B cell (primary cell): Measurements from ENCODE around the gene TENM4. TPM values are rescaled to one million over a fixed set of nuclear protein-coding genes. Genes with fewer than 3 reads are reported as not detected.

Experiments
- ATAC-seq: fragments of 200-7000 bp; cut with Tn5 transposase; one replicate; pipeline ENCODE4 v1.10.0; 2021; ENCODE audit warnings: low read depth, mild to moderate bottlenecking, moderate number of reproducible peaks, moderate library complexity
- CTCF ChIA-PET: fragments of 350-600 bp; sonication (Branson Sonifier 250); formaldehyde crosslinking; loops from one replicate; lab custom pipeline; 2021; ENCODE audit warnings: antibody characterized with exemption, inconsistent platforms; lab: Charles Lee
- POLR2A ChIA-PET: fragments of 350-600 bp; sonication (Branson Sonifier 250); formaldehyde crosslinking; loops from one replicate; lab custom pipeline; 2021; ENCODE audit warnings: antibody characterized with exemption; lab: Charles Lee
- DNase-seq: peaks from one replicate; pipeline ENCODE4 v3.0.0; 2013
- H2AFZ ChIP-seq: 2 replicates; pipeline ENCODE4 v1.6.1; 2012; ENCODE audit warnings: mild to moderate bottlenecking, low read depth, low read length; ENCODE audit not compliant: insufficient read depth, poor library complexity, severe bottlenecking
- H3K27ac ChIP-seq, 2 donors: 1 replicate in 1 of 2; 2 replicates in 1 of 2; pipeline ENCODE4 v1.5.1; 2012 to 2013; ENCODE audit warnings: low read length in 2 of 2, mild to moderate bottlenecking in 2 of 2, moderate library complexity in 1 of 2
- H3K27me3 ChIP-seq, 4 experiments: fragments of 200-600 bp in 1 of 4; sonication (generic) in 1 of 4; replicated peaks in 1 of 4; 1 replicate in 2 of 4; 2 replicates in 2 of 4; pipeline versions ENCODE4 v1.6.1 to v1.7.0; 2013 to 2016; ENCODE audit warnings: low read length in 3 of 4, mild to moderate bottlenecking in 2 of 4, mixed read lengths in 1 of 4, moderate library complexity in 1 of 4; ENCODE audit not compliant: insufficient read depth in 4 of 4, control insufficient read depth in 3 of 4; ENCODE audit errors: control extremely low read depth in 1 of 4
- H3K36me3 ChIP-seq, 2 experiments: replicated peaks in 1 of 2; 1 replicate in 1 of 2; 2 replicates in 1 of 2; pipeline versions ENCODE4 v1.6.1 to v1.7.1; 2013; ENCODE audit warnings: low read length in 1 of 2; ENCODE audit not compliant: insufficient read depth in 2 of 2, control insufficient read depth in 1 of 2; ENCODE audit errors: control extremely low read depth in 1 of 2, extremely low read depth in 1 of 2
- H3K4me1 ChIP-seq, 2 donors: fragments of 200-600 bp in 1 of 2; sonication (generic) in 1 of 2; 1 replicate in 1 of 2; 2 replicates in 1 of 2; pipeline versions ENCODE4 v1.5.1 to v1.6.1; 2013 to 2017; ENCODE audit warnings: low read length in 2 of 2; ENCODE audit not compliant: control insufficient read depth in 2 of 2, insufficient read depth in 2 of 2
- H3K4me2 ChIP-seq: replicated peaks from 2 replicates; pipeline ENCODE3; 2012; ENCODE audit warnings: mild to moderate bottlenecking, low read depth, low read length; ENCODE audit not compliant: poor library complexity, severe bottlenecking
- H3K4me3 ChIP-seq, 5 experiments: fragments of 200-600 bp in 1 of 5; sonication (generic) in 1 of 5; 1 replicate in 3 of 5; 2 replicates in 2 of 5; pipeline versions ENCODE4 v1.5.1 to v1.7.0; 2011 to 2016; ENCODE audit warnings: low read length in 4 of 5, mild to moderate bottlenecking in 4 of 5, low read depth in 2 of 5, control low read depth in 1 of 5, moderate library complexity in 1 of 5; ENCODE audit not compliant: insufficient read depth in 1 of 5; ENCODE audit errors: control extremely low read depth in 1 of 5, extremely low read depth in 1 of 5
- H3K79me2 ChIP-seq: fragments of 200-600 bp; sonication (generic); one replicate; pipeline ENCODE4 v1.6.0; 2016; ENCODE audit warnings: low read length; ENCODE audit not compliant: control insufficient read depth, insufficient read depth
- H3K9ac ChIP-seq: fragments of 200-600 bp; sonication (generic); 2 replicates; pipeline ENCODE4 v1.6.1; 2017; ENCODE audit warnings: mild to moderate bottlenecking, low read length, moderate library complexity
- H3K9me3 ChIP-seq, 3 donors: one replicate each; pipeline versions ENCODE4 v1.6.1 to v1.7.1; 2013; ENCODE audit warnings: low read length in 2 of 3; ENCODE audit not compliant: control insufficient read depth in 2 of 3, insufficient read depth in 1 of 3; ENCODE audit errors: control extremely low read depth in 1 of 3
- H4K20me1 ChIP-seq: 2 replicates; pipeline ENCODE4 v1.6.0; 2012; ENCODE audit warnings: mild to moderate bottlenecking, low read length; ENCODE audit not compliant: insufficient read depth, control insufficient read depth, poor library complexity, severe bottlenecking
- H3K27ac Mint-ChIP-seq: one replicate; pipeline ENCODE4 v1.8.0; 2021; ENCODE audit warnings: mixed read lengths
- H3K27me3 Mint-ChIP-seq: one replicate; pipeline ENCODE4 v1.8.0; 2021; ENCODE audit warnings: mixed read lengths
- H3K4me1 Mint-ChIP-seq: one replicate; pipeline ENCODE4 v1.8.0; 2021; ENCODE audit warnings: mixed read lengths
- H3K4me3 Mint-ChIP-seq: one replicate; pipeline ENCODE4 v1.8.0; 2021; ENCODE audit warnings: mixed read lengths
- H3K9me3 Mint-ChIP-seq: one replicate; pipeline ENCODE4 v1.8.0; 2022; ENCODE audit warnings: mixed read lengths; ENCODE audit not compliant: insufficient read depth
- CTCF ChIP-seq: fragments of 200-600 bp; IDR thresholded peaks from one replicate; pipeline ENCODE4 v1.8.0; 2022; ENCODE audit warnings: antibody characterized with exemption, mild to moderate bottlenecking
- EZH2 ChIP-seq: IDR thresholded peaks from 2 replicates; pipeline ENCODE4 v1.6.1; 2012; ENCODE audit warnings: borderline replicate concordance, low read depth, mild to moderate bottlenecking, moderate library complexity, low read length; ENCODE audit not compliant: insufficient read depth, poor library complexity, severe bottlenecking
- WGBS: methylation state at CpG from one replicate; pipeline ENCODE4 v1.1.5; 2013; ENCODE audit warnings: missing lambda C conversion rate; ENCODE audit not compliant: insufficient coverage; 5-methylcytosine and 5-hydroxymethylcytosine counted together
- intact Hi-C: fragments of 100-400 bp; cut with micrococcal nuclease; formaldehyde crosslinking; loops from one replicate; pipeline ENCODE4 v1.10.0; 2022
- polyA plus RNA-seq: library from polyadenylated mRNA; depleted of rRNA; stranded (reverse); fragments of >200 nt; gene quantifications from 2 replicates; pipeline ENCODE4 v1.2.3, GENCODE V29; 2012
- total RNA-seq, 2 donors: library from RNA; stranded (reverse); fragments of 120-200 nt in 1 of 2; gene quantifications; 1 replicate in 1 of 2; 2 replicates in 1 of 2; pipeline versions ENCODE4 v1.2.3 to v1.2.4, GENCODE V29; 2013 to 2022

TENM4 gene
- total and polyA plus RNA-seq, 2 donors (not counting 1 experiment from before 2014, with no cell fraction given), result 0.09 to 5.7 TPM

- no peaks in the 10 kb centered on the region for H3K79me2 ChIP-seq
- intact Hi-C loops, result no loop called here
- peak; percentile 29 for DNase-seq
- H3K4me3 ChIP-seq, result no peak overlapping the region
- H3K27ac ChIP-seq, result no peak overlapping the region
- WGBS, result 40% methylated on average over 4 of the region's 9 CpGs
- no peak overlapping the region for H3K4me3 Mint-ChIP-seq
- no peaks in the 10 kb centered on the region for H3K4me1 Mint-ChIP-seq
- H3K4me1 ChIP-seq, result no peaks in the 10 kb centered on the region
- CTCF ChIA-PET, result interaction anchor here (1.0 to 3.6 kb wide), 4 partner anchors 8 to 455 kb away, joined by 3 to 14 read pairs (median 4); no protein-coding TSS in a partner anchor
- H3K27me3 Mint-ChIP-seq, result peaks cover 10% of the 10 kb centered on the region
- no peak overlapping the region for H3K4me2 ChIP-seq
- H3K9ac ChIP-seq, result no peak overlapping the region
- peak; percentile 39 for ATAC-seq
- H4K20me1 ChIP-seq, result no peaks in the 10 kb centered on the region
- no peaks in the 10 kb centered on the region for H3K36me3 ChIP-seq
- H3K27ac Mint-ChIP-seq, result no peak overlapping the region
- no peaks in the 10 kb centered on the region for H3K9me3 Mint-ChIP-seq
- TF ChIP-seq CTCF (peak; percentile 42), EZH2 (no peak)
- POLR2A ChIA-PET, result no interaction called here
- no peaks in the 10 kb centered on the region for H3K9me3 ChIP-seq
- peaks cover 0 to 6% (median 2%) of the 10 kb centered on the region in 4 experiments for H3K27me3 ChIP-seq
- H2AFZ ChIP-seq, result no peak overlapping the region
Observed at GRCh38 chr11:79100093-79100910, 340.5 kb downstream of the TENM4 start.

- Histone ChIP-seq H3K79me2 (no peaks in the 10 kb centered on the region), H3K4me1 (no peaks in the 10 kb centered on the region), H3K27ac (no peak overlapping the region), H3K4me2 (no peak overlapping the region), H4K20me1 (no peaks in the 10 kb centered on the region), H3K27me3 (peaks cover 0 to 6% (median 2%) of the 10 kb centered on the region in 4 experiments), H3K4me3 (no peak overlapping the region), H3K9me3 (peaks cover 0 to 3% (median 0%) of the 10 kb centered on the region in 3 donors), H3K36me3 (no peaks in the 10 kb centered on the region), H2AFZ (no peak overlapping the region), H3K9ac (no peak overlapping the region)
- intact Hi-C loops, result no loop called here
- ATAC-seq, result no peak
- ChIA-PET POLR2A (no interaction called here), CTCF (interaction anchor here (3.6 kb wide), 1 partner anchor 452 kb away, joined by 14 read pairs; no protein-coding TSS in a partner anchor)
- Mint-ChIP-seq H3K27ac (no peak overlapping the region), H3K4me1 (no peaks in the 10 kb centered on the region), H3K4me3 (no peak overlapping the region), H3K9me3 (no peaks in the 10 kb centered on the region), H3K27me3 (peaks cover 10% of the 10 kb centered on the region)
- WGBS, result 57% methylated on average over 2 of the region's 2 CpGs
- no peak for DNase-seq
- TF ChIP-seq EZH2 (no peak), CTCF (no peak)
Observed at GRCh38 chr11:79098146-79098545, 342.7 kb downstream of the TENM4 start.
